Esophagus squamous epithelium (tissue), 4 donors: ENCODE results near the gene TP53I11.

Experiments
- POLR2A ChIP-seq, 4 donors: fragments of 450-650 bp; IDR thresholded peaks; one replicate each; pipeline ENCODE4 v1.6.1; 2017; ENCODE audit warnings: antibody characterized with exemption in 4 of 4, mild to moderate bottlenecking in 4 of 4, moderate library complexity in 3 of 4
- TF ChIP-seq, protein P1 (sequence below), 6 experiments: fragments of 450-650 bp in 4 of 6; fragments of 200-600 bp in 2 of 6; sonication (generic) in 2 of 6; IDR thresholded peaks; one replicate each; pipeline ENCODE4 v1.5.1; 2016 to 2019; ENCODE audit warnings: antibody characterized with exemption in 6 of 6, mild to moderate bottlenecking in 4 of 6, moderate library complexity in 4 of 6

GRCh38 chr11:44943696-44944095, 7.0 kb downstream of the TP53I11 start:
- TF ChIP-seq, protein P1, sequence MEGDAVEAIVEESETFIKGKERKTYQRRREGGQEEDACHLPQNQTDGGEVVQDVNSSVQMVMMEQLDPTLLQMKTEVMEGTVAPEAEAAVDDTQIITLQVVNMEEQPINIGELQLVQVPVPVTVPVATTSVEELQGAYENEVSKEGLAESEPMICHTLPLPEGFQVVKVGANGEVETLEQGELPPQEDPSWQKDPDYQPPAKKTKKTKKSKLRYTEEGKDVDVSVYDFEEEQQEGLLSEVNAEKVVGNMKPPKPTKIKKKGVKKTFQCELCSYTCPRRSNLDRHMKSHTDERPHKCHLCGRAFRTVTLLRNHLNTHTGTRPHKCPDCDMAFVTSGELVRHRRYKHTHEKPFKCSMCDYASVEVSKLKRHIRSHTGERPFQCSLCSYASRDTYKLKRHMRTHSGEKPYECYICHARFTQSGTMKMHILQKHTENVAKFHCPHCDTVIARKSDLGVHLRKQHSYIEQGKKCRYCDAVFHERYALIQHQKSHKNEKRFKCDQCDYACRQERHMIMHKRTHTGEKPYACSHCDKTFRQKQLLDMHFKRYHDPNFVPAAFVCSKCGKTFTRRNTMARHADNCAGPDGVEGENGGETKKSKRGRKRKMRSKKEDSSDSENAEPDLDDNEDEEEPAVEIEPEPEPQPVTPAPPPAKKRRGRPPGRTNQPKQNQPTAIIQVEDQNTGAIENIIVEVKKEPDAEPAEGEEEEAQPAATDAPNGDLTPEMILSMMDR (IDR thresholded peaks at IDR 0.05): no peak
- no peak for TF ChIP-seq POLR2A (IDR thresholded peaks at IDR 0.05)
